DND-41 (cell line): ENCODE data around the gene CCL13.
A peak's percentile ranks its signal among the peaks of the same experiment; 100 is the strongest.

Experiments
- ATAC-seq: fragments of 200-7000 bp; cut with Tn5 transposase; 3 replicates; pipeline ENCODE4 v1.9.1; 2021; ENCODE audit warnings: low read depth; ENCODE audit not compliant: insufficient read depth
- DNase-seq: peaks from one replicate; pipeline ENCODE4 v3.0.0-alpha.2; 2020
- H2AFZ ChIP-seq: 2 replicates; pipeline ENCODE4 v1.6.0; 2012; ENCODE audit warnings: low read depth, low read length
- H3K27ac ChIP-seq: 2 replicates; pipeline ENCODE4 v1.5.1; 2012; ENCODE audit warnings: low read length, inconsistent platforms
- H3K27me3 ChIP-seq: fragments of 200-600 bp; sonication (generic); 2 replicates; pipeline ENCODE4 v1.6.0; 2012; ENCODE audit warnings: low read length, mild to moderate bottlenecking, inconsistent platforms; ENCODE audit not compliant: insufficient read depth, poor library complexity
- H3K36me3 ChIP-seq: 2 replicates; pipeline ENCODE4 v1.5.1; 2012; ENCODE audit warnings: low read length, inconsistent platforms; ENCODE audit not compliant: insufficient read depth
- H3K4me1 ChIP-seq: 2 replicates; pipeline ENCODE4 v1.5.1; 2012; ENCODE audit warnings: mild to moderate bottlenecking, low read length; ENCODE audit not compliant: insufficient read depth
- H3K4me2 ChIP-seq: 2 replicates; pipeline ENCODE4 v1.6.0; 2012; ENCODE audit warnings: mild to moderate bottlenecking, moderate library complexity, low read length, inconsistent platforms; ENCODE audit not compliant: insufficient read depth
- H3K4me3 ChIP-seq, 2 experiments: fragments of 200-600 bp in 1 of 2; shearing (Covaris generic) in 1 of 2; 2 replicates each; pipeline ENCODE4 v1.5.1; 2012 to 2016; ENCODE audit warnings: inconsistent platforms in 2 of 2, low read length in 2 of 2, mild to moderate bottlenecking in 2 of 2, low read depth in 1 of 2, moderate library complexity in 1 of 2
- H3K79me2 ChIP-seq: 2 replicates; pipeline ENCODE4 v1.6.0; 2012; ENCODE audit warnings: low read length, inconsistent platforms; ENCODE audit not compliant: insufficient read depth
- H3K9ac ChIP-seq: 2 replicates; pipeline ENCODE4 v1.6.0; 2012; ENCODE audit warnings: low read depth, mild to moderate bottlenecking, inconsistent platforms, low read length, moderate library complexity
- H3K9me3 ChIP-seq: 2 replicates; pipeline ENCODE4 v1.5.1; 2012; ENCODE audit warnings: low read length, moderate library complexity, mild to moderate bottlenecking, inconsistent platforms; ENCODE audit not compliant: insufficient read depth, severe bottlenecking
- H4K20me1 ChIP-seq: 2 replicates; pipeline ENCODE4 v1.6.0; 2012; ENCODE audit warnings: low read length; ENCODE audit not compliant: insufficient read depth
- CTCF ChIP-seq: IDR thresholded peaks from 2 replicates; pipeline ENCODE4 v1.5.1; 2012; ENCODE audit warnings: borderline replicate concordance, low read length, moderate library complexity, mild to moderate bottlenecking; ENCODE audit not compliant: poor library complexity, severe bottlenecking; ENCODE audit errors: extremely low read depth
- EZH2 ChIP-seq: IDR thresholded peaks from 3 replicates; pipeline ENCODE4 v1.6.1; 2012; ENCODE audit warnings: borderline replicate concordance, low read depth, mild to moderate bottlenecking, moderate library complexity, low read length, inconsistent platforms; ENCODE audit not compliant: severe bottlenecking

CCL13 gene

GRCh38 chr17:34377078-34377823 lies 21.0 kb downstream of the CCL13 start:
- TF ChIP-seq EZH2: no peak
- TF ChIP-seq CTCF: no peak
- no peaks in the 10 kb centered on the region for H3K9me3 ChIP-seq
- H2AFZ ChIP-seq: no peak overlapping the region
- ATAC-seq (0 out of 3 replicates have a peak, but pooled peaks have one; percentile 30), DNase-seq (peak; percentile 4)
- no peaks in the 10 kb centered on the region for H3K36me3 ChIP-seq
- H3K27me3 ChIP-seq: no peaks in the 10 kb centered on the region
- no peak overlapping the region for H3K4me3 ChIP-seq
- H4K20me1 ChIP-seq: no peaks in the 10 kb centered on the region
- peaks cover 60% of the 10 kb centered on the region for H3K4me1 ChIP-seq
- peak overlapping the region; percentile 64 for H3K27ac ChIP-seq
- peak overlapping the region; percentile 30 for H3K9ac ChIP-seq
- H3K79me2 ChIP-seq: no peaks in the 10 kb centered on the region
- H3K4me2 ChIP-seq: no peak overlapping the region

- H3K4me1 ChIP-seq: peaks cover 68% of the 10 kb centered on the region
- TF ChIP-seq CTCF: peak; percentile 18
- no peak for TF ChIP-seq EZH2
- ATAC-seq: no peak
- no peak overlapping the region for H3K4me2 ChIP-seq
- peak overlapping the region; percentile 52 for H3K27ac ChIP-seq
- no peaks in the 10 kb centered on the region for H3K27me3 ChIP-seq
- H3K36me3 ChIP-seq: no peaks in the 10 kb centered on the region
- H3K9ac ChIP-seq: peak overlapping the region; percentile 6; the same call in 1 of the 2 replicates
- DNase-seq: peak; percentile 55
- H2AFZ ChIP-seq: no peak overlapping the region
- no peaks in the 10 kb centered on the region for H3K9me3 ChIP-seq
- no peaks in the 10 kb centered on the region for H3K79me2 ChIP-seq
- H3K4me3 ChIP-seq: no peak overlapping the region
- H4K20me1 ChIP-seq: no peaks in the 10 kb centered on the region
These were observed 22.4 kb downstream of the CCL13 start for GRCh38 chr17:34378664-34379101.

- Histone ChIP-seq H4K20me1 (no peaks in the 10 kb centered on the region), H3K4me3 (no peak overlapping the region), H3K27ac (peak overlapping the region; percentile 52), H2AFZ (no peak overlapping the region), H3K36me3 (no peaks in the 10 kb centered on the region), H3K79me2 (no peaks in the 10 kb centered on the region), H3K9ac (no peak overlapping the region), H3K27me3 (no peaks in the 10 kb centered on the region), H3K4me1 (peaks cover 80% of the 10 kb centered on the region), H3K9me3 (no peaks in the 10 kb centered on the region), H3K4me2 (no peak overlapping the region)
- ATAC-seq (no peak), DNase-seq (no peak)
- TF ChIP-seq EZH2 (no peak), CTCF (no peak)
These were observed 23.6 kb downstream of the CCL13 start for GRCh38 chr17:34379868-34380267.
